Measurements from ENCODE around the gene SLC66A2.

Gene SLC66A2

DNA sequence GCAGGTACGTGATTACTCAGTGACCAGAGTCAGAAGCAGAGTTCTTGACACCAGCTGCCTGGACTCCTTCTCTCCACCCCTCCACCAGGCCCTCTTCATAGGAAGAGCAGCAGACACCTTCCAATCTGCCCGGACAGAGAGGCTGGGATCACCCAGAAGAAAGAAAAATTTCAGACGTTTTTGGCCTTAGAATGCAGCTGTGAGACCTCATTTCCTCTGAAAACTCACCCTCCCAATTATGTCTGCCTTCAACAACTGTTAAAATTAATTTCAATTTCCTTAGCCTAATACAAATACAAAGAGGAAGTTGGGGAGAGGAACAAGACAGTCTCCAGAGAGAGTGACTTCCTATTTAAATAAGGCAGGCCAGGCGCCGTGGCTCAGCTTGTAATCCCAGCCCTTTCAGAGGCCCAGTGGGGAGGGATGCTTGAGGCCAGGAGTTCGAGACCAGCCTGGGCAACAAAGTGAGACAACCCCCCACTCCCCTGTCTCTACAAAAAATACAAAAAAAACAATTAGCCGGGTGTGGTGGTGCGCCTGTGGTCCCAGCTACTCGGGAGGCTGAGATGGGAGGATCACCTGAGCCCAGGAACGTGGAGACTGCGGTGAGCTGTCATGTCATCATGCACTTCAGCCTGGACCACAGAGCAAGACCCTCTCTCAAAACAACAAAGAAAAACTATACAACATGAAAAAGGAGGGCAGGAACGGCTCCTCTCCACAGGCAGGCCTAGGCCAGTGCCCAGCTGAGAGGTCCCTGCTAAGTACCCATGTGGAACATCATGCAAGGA lies 1.6 kb downstream of the SLC66A2 start:
- no peak for FAIRE-seq

DNA sequence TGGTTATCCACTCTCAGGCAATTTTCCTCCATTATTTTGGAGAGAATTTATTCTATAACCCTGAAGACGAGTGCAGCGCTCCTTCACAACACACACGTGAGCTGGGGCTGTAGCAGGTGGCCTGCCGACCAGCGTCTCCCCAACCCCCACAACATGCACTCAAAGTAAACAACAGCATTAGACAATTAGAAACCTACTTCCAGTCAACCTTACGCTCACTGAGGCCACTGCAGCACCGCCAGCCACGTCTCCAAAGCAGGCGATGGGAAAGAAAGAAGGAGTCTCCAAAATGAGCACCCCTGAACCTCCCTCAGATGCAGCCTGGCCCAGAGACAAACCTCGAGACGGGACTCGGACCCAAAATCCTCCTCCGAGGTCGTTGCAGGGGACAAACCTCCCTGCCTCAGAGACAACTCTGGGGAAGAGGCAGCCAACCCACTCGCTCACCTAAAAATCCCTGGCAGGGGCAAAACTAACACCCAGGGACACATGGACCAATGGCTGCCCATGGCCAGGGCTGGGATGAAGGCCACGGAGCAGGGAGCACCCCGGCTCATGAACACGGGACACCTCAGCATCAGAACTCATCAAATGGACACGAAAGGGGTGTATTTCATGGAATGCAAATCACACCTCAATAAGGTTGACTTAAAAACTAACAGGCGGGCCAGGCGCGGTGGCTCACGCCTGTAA lies 2.6 kb downstream of the SLC66A2 start:
- no peak for FAIRE-seq

- FAIRE-seq: no peak
These were observed 3.4 kb downstream of the SLC66A2 start for GRCh38 chr18:79947881-79948610.

DNA sequence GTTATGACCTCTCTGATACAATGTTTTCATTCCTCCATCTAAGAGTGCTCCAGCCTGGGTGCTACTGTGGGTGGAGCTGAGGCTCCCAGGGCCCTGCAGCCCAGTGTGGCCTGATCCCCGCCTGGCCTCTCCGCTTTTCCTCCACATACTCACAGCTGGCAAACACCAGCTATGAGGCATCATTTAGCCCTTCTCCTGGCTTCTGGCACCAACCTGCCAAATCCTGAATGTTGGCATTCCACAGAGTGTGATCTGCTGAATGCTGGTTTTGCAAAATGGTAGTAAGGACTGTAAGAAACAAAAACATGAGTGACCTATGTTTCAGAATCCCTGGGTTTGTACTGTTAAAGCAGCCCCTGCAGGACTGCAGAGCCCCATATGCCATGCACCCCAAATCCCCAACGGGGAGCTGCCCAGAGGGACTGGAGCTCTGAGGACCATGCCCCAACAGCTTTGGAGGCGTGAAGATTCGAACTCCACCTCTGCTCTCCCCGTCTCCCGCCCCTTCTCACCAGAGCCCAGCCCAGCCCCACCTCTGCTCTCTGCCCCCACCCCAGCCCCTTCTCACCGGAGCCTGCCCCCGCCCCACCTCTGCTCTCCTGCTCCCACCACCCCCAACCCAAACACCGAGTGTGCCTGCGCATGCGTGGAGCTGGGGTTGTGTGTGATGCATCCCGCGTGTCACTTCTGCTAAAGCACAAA lies 4.2 kb downstream of the SLC66A2 start:
- no peak for FAIRE-seq

DNA sequence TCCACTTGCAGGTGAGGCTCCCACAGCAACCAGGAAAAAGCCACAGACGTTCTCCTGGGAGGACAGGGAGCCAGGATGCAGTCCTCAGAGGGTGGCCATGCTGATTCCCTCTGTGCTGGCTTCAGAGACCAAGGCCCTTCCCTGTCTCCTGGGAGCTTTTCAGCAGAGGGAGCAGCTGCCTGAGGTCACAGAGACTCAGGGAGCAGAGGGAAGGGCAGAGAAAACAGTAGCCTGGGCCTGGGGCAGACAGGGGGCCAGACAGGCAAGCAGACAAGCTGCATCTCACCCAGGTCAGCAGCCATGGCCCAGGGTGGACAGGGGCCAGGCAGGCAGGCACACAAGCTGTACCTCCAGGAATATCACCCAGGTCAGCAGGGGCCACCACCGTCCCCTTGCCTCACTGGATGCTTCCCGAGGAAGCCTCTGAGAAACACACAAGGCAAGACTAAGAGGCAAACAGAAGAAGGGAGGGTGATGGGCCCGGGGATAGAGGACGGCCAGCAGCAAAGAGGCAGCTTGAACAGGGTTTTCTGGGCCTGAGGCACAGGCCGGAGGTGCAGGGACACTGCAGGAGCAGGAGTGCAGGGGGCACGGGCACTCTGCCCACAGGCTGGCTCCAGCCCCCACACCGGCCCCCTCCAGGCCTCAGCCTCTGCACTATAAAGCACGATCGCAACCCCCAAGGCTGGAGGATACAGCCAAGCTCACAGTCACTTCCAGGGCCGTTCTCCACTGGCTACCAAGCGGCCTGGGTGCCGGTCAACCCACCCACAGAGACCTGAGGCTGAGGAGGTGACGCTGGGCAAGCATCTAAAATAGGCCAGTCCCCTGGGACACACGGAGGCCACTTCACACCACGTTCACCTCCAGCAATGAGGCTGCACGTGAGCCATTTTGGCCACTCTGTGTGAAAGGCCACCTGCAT lies 6.1 kb downstream of the SLC66A2 start:
- no peak for FAIRE-seq

DNA sequence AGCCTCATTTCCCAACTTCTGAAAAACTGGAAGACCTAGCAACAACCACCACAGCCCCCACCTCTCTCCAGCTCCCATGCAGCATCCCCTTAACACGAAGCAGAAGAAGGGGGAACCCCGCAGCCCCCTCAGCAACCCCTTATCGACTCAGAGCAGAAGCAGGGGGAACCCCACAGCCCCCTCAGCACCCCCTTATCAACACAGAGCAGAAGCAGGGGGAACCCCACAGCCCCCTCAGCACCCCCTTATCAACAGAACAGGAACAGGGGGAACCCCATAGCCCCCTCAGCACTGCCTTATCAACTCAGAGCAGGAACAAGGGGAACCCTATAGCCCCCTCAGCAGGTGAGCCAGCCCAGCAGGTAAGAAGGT lies 6.7 kb downstream of the SLC66A2 start:
- no peak for FAIRE-seq

DNA sequence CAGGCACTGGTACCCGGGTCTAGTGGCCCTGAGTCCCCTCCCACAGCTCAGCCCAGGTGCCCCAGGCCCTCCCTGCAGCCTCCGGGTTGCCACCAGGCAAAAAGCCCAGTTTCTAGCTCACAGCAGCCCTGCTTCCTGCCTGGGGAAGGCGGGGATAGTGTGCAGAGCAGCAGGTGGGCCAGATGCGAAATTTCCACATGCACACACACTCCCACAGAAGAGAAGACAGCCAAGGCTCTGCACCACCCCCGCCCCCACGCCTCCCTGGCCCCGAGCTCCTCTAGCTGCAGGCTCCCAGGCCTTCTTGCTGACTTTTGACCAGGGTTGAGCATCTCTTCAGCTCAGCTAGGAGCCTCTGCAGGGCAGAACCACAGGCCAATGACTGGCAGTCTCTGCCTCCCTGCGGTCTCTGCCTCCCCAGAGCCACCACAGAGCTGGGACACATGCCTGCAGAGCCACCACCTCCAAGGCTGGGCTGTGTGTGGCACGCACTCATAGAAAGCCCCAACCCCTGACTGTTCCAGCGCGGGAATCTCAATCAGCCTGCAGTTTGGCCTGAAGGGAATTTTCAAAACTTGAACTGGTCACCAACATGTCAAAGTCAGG lies 7.2 kb downstream of the SLC66A2 start:
- no peak for FAIRE-seq

DNA sequence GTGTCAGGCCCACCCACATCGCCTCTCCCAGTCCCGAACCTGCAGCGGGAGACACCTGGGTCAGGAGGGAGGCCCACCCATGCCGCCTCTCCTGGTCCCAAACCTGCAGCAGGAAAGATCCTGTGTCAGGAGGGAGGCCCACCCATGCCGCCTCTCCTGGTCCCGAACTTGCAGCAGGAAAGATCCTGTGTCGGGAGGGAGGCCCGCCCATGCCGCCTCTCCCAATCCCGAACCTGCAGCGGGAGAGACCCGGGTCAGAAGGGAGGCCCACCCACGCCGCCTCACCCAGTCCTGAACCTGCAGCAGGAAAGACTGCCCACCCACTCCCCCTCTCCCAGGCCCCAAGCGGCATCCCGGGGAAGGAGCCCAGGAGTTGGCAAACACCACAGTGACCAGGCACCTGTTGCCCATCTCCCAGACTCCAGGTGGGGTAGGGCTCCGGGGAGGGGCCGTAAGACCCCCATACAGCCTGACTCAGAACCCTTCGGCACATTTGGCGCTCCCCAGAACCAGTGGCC lies 7.8 kb downstream of the SLC66A2 start:
- no peak for FAIRE-seq

DNA sequence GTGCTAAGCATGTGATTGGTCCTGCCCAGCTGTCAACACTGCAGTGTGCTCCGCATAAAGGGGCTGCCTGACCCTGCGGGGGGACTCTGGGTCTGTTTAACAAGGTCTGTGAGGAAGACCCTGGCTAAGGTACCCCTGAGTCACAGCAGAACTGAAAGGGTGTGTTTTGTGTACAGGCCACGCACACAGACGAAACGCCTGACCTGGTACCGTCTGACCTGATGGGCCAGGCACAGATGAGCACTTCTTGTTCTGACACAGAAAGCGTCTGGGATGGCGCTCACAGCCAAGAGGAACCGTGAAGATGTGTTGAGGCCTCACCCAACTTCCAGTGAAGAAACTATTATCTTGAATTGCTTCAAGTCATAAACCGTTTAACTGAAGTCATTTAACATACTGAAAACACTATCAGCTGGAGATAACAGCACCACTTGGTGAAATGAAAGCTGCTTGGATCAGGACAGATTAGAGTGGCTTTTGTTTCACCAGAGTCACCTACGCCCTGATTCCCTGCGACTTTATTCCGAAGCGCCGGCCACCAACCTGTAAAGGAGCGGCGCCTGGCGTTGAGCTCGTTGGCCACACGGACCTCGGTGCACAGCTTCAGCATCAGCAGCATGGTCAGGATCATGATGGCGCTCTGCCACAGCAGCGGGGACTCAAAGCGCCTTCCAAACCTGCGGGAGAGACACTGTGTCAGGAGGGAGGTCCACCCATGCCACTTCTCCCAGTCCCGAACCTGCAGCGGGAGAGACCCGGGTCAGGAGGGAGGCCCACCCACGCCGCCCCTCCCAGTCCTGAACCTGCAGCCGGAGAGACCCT lies 8.5 kb downstream of the SLC66A2 start:
- no peak for FAIRE-seq

DNA sequence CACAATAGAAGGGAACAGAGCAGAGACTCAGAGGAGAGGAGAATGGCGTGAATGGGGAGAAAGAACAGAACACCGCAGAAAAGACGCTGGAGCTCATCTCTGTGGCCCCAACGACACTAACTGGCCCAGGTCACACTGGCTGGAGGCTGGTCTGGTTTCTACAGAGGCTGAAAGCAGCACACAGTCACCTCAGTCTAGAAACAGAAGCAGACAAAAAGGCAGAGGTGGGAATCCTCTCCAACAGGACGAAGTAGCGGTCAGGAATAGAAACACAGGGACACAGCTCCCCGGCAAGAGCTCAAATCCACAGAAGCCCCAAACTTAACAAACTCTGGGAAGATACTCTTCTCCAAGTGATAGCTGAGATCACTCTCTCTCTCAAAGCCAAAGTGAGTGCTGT lies 9.2 kb downstream of the SLC66A2 start:
- FAIRE-seq: no peak

DNA sequence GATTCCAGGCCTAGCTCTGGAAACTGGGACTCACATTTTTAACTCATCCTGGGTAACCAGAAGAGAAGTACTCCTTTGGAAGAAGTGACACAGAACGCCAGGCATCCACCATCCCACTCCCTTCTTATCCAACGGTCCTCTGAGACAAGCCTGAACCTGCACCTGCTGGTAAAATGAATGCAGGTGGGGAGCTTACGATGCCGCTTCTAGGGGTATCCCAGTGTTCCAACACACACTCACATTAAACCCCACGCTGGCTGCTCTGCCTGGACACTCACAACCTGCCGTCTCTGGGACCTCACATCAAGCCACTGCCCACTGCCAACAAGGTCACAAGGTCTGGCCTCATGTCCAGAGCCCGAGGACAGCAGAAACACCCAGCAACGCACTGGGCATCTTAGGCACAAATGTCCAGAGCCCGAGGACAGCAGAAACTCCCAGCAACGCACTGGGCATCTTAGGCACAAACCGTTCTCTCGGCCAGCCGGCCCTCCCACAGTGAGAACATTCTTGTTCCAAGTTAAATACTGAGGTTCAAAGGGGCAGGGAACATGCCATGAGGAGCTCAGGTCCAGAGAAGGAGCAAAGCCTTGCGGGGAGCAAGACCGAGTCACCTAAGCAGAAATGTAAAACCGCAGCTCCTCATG lies 9.9 kb downstream of the SLC66A2 start:
- no peak for FAIRE-seq

DNA sequence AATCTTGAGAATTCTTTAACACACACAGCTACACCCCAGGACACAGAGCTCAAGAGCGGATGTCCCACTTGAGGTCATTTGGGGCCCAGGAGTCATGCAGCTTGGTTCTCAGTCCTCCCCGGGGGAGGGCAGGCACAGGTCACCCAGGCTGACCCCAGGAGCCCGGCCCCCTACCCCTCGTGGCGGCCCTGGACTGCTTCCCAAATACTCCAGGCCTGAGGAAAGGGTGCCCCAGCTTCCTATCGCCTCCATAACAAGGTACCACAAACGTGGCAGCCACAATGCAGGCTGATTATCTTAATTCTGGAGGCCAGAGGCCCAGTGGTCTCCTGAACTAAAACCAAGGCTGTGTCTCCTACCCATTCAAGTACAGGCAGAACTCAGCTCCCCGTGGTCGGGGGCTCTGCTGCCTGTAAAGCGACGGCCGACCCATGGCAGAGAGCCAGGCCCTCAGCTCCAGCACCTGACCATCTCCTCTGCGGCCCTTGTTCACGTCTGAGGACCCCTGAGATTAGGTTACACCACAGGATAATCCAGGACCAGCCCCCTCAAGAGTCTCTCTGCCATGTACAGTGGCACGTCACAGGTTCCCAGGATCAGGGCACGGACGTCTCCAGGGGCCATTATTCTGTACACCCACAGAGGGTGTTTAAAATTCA lies 10.5 kb downstream of the SLC66A2 start:
- no peak for FAIRE-seq

DNA sequence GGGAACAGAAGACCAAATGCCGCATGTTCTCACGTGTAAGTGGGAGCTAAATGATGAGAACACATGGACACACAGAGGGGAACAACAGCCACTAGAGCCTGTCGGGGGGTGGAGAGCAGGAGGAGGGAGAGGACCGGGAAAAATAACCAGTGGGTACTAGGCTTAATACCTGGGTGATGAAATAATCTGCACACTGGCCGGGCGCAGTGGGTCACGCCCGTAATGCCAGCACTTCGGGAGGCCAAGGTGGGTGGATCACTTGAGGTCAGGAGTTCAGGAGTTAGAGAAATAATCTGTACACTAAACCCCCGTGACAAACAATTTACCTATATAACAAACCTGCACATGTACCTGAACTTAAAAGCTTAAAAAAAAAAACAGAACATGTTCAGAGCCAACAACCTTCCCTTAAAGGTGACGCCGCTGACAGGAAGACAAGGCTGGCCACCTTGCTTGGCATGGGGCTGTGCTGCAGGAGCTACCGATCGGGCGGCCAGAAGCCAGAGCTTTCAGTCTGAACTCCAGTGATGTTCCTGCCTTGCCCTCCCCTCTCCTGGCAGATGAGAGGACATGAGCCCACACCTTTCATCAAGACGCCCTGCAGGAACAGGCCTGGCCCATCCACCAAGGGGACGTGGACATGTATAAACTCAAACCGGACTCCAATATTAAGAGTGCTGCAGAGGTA lies 11.2 kb downstream of the SLC66A2 start:
- FAIRE-seq: no peak

DNA sequence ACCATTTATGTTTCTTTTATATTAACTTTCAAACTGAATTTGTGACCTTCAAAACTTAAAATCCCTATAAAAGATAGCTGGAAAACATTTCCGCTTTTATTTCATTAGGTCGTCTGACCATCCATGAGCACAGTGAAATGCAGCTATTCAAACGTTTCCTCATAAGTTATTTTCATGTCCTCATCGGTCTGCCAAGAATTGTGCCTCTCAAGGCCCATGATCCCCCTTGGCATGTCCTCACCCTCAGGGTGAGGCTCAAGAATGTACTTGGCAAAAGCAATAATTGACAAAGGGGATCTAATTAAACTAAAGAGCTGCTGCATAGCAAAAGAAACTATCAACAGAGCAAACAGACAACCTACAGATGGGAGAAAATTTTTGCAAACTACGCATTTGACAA lies 12.4 kb downstream of the SLC66A2 start:
- FAIRE-seq: no peak

- no peak for FAIRE-seq
These were observed 13.3 kb downstream of the SLC66A2 start for GRCh38 chr18:79938196-79938595.

DNA sequence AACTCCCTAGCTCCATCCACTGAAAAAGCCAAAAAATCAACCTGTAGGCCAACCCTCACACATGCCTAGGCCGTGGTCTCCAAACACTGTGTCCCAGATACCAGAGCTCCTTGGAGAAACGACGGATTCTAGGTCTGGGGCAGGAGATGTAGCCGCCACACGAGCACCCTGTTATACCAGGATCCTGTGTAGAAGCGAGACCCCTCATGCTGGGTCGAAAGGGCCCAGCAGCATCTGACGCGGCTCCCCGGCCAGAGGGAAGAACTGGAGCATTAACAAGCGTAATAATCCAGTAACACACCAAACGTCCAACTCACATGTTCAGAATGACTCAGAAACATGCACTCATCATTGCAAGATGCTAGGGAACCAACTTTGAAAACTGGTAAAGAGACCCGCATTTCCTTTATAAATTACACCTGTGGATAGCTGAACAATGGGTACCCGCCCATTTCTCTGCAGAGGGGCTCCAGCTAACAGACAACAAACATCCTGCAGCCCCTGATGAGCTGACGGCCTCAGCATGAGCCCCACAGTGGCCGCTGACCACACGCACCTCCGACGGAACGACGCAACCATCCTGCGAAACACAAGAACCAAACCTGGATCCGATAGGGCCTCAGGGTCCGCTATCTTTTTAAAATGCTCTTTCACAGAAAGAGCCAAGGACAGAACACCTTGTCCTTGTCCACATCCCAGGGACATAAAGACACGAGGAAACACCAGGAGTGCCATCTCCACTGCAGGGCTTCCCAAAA lies 14.2 kb downstream of the SLC66A2 start:
- no peak for FAIRE-seq

GRCh38 chr18:79936641-79937040 lies 14.8 kb downstream of the SLC66A2 start:
- FAIRE-seq: no peak

- FAIRE-seq: no peak
These were observed 15.5 kb downstream of the SLC66A2 start for GRCh38 chr18:79935925-79936324.
